Adrenal gland (tissue), 12 donors: ENCODE data around the gene GPC5. TPM values are rescaled to one million over a fixed set of nuclear protein-coding genes. Genes with fewer than 3 reads are reported as not detected.

Experiments used
- DNase-seq, 7 donors: peaks; one replicate each; pipeline ENCODE4 v3.0.0-alpha.2; 2019 to 2020
- H3K27ac ChIP-seq, 5 donors: fragments of 200-600 bp; sonication (generic) in 4 of 5; 1 replicate in 3 of 5; 2 replicates in 2 of 5; pipeline versions ENCODE4 v1.5.1 to v1.8.0; 2016 to 2020; ENCODE audit warnings: mild to moderate bottlenecking in 1 of 5
- H3K27me3 ChIP-seq: fragments of 200-600 bp; 2 replicates; pipeline ENCODE4 v1.8.0; 2021
- H3K36me3 ChIP-seq, 2 donors: fragments of 200-600 bp; replicated peaks in 1 of 2; 1 replicate in 1 of 2; 2 replicates in 1 of 2; pipeline versions ENCODE4 v1.5.1 to v1.8.0; 2018 to 2022
- H3K4me1 ChIP-seq, 2 donors: fragments of 200-600 bp; replicated peaks in 1 of 2; 1 replicate in 1 of 2; 2 replicates in 1 of 2; pipeline versions ENCODE4 v1.5.1 to v1.8.0; 2018 to 2021
- H3K4me3 ChIP-seq, 4 donors: fragments of 200-600 bp; sonication (generic) in 3 of 4; one replicate each; pipeline ENCODE4 v1.5.1; 2016 to 2018
- H3K9me3 ChIP-seq, 3 donors: fragments of 200-600 bp; sonication (generic) in 1 of 3; replicated peaks in 1 of 3; 1 replicate in 2 of 3; 2 replicates in 1 of 3; pipeline versions ENCODE4 v1.5.1 to v1.8.0; 2016 to 2021
- CTCF ChIP-seq, 6 experiments: fragments of 450-650 bp in 4 of 6; fragments of 200-600 bp in 2 of 6; sonication (generic) in 1 of 6; IDR thresholded peaks; 1 replicate in 5 of 6; 2 replicates in 1 of 6; pipeline versions ENCODE4 v1.5.1 to v1.8.0; 2016 to 2021; ENCODE audit warnings: antibody characterized with exemption in 6 of 6, mild to moderate bottlenecking in 2 of 6, moderate library complexity in 1 of 6
- POLR2A ChIP-seq, 2 donors: fragments of 450-650 bp; IDR thresholded peaks; one replicate each; pipeline ENCODE4 v1.6.1; 2017; ENCODE audit warnings: antibody characterized with exemption in 2 of 2, mild to moderate bottlenecking in 2 of 2, moderate library complexity in 1 of 2
- WGBS, 4 donors: extraction: QIAGEN DNeasy Blood & Tissue Kit in 2 of 4; methylation state at CpG; one replicate each; pipeline versions ENCODE4 v1.1.5 to v1.1.7; 2013 to 2017; 5-methylcytosine and 5-hydroxymethylcytosine counted together
- intact Hi-C, 2 donors: fragments of 100-400 bp; cut with DNase I; formaldehyde crosslinking; loops; one replicate each; pipeline versions ENCODE4 v1.14.1 to v1.15.0; 2022 to 2023
- polyA plus RNA-seq, 3 donors: library from polyadenylated mRNA; stranded (reverse); fragments of 200-250 nt in 2 of 3; fragments of 350-450 nt in 1 of 3; fragmentation: Illumina TruSeq in 1 of 3; extraction: RNeasy Lipid Tissue Mini Kit (QIAGEN cat#74804) in 1 of 3; gene quantifications; one replicate each; pipeline ENCODE4 v1.2.3, GENCODE V29; 2013 to 2014
- total RNA-seq, 9 donors: library from RNA; depleted of rRNA in 4 of 9; stranded (reverse); fragments of >200 nt in 4 of 9; fragments of 120-200 nt in 1 of 9; fragmentation: NEBNext Ultra II Directional in 1 of 9; extraction: Animal tissue kit (Norgen Biotek cat#: 25700) in 1 of 9; gene quantifications; one replicate each; pipeline versions ENCODE4 v1.1.0 to v1.2.4, GENCODE V29; 2013 to 2023
- donor health status: healthy with polysubstance abuse.
- donor health status: Bipolar disorder and iron deficiency.
- donor health status: DM: yes; HTN: yes; CAD: no.
- donor health status: DM: no; HTN: no; CAD: no.
- donor health status: DM: no; HTN: no; CAD: no.
- donor health status: DM: yes; HTN: yes; CAD: no.

Gene GPC5
- total and polyA plus RNA-seq, 12 donors = 0.24 to 7.7 (median 2.1) TPM; not detected in 4

GRCh38 chr13:92566767-92567166 is 1168.3 kb downstream of the GPC5 start:
- Histone ChIP-seq H3K27ac (no peak overlapping the region), H3K4me3 (no peak overlapping the region), H3K4me1 (no peaks in the 10 kb centered on the region), H3K36me3 (no peaks in the 10 kb centered on the region), H3K27me3 (no peaks in the 10 kb centered on the region), H3K9me3 (no peaks in the 10 kb centered on the region)
- DNase-seq = no peak
- intact Hi-C loops = no loop called here
- TF ChIP-seq CTCF (IDR thresholded peaks at IDR 0.05) (no peak), POLR2A (IDR thresholded peaks at IDR 0.05) (no peak)

- TF ChIP-seq CTCF (IDR thresholded peaks at IDR 0.05) (no peak), POLR2A (IDR thresholded peaks at IDR 0.05) (no peak)
- WGBS, 4 donors = 27 to 34% (median 29%) methylated on average over 4 of the region's 4 CpGs
- DNase-seq = no peak
Measured at GRCh38 chr13:92572190-92572589, 1173.8 kb downstream of the GPC5 start.

DNA sequence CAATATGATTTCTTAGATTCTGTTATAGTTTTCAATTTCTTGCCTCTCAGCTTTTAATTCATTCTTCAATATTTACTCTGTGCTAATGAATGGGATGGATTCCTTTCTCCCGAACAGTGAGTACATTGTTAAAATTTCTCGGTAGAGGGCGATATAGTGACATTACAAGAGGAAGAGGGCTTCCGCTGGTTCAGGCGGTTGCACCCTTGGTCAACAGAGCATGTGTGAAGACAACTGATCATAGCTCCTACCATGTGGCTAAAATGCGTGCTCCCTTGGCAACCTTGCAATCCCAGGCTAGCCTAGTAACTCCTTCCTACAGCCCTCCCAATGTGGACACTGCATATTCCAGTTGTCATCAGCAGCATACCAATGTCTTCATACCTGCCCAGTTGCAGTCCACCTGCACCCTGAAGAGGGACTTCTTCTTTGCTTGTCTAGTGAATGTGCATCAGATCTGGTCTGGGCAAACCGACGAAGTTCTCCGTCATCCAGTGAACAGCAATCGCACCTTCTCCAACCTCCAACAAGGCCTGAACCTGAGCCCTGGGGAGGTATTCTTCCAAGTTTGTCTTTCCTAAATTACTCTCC is 1175.1 kb downstream of the GPC5 start:
- 76 to 79% (median 79%) methylated on average over 10 of the region's 10 CpGs for WGBS, 4 donors
- no peak overlapping the region for H3K4me3 ChIP-seq
- TF ChIP-seq POLR2A (IDR thresholded peaks at IDR 0.05) = no peak
- no peak for TF ChIP-seq CTCF (IDR thresholded peaks at IDR 0.05)
- intact Hi-C loops = no loop called here
- no peaks in the 10 kb centered on the region for H3K4me1 ChIP-seq
- no peaks in the 10 kb centered on the region for H3K27me3 ChIP-seq
- H3K27ac ChIP-seq = no peak overlapping the region
- no peaks in the 10 kb centered on the region for H3K36me3 ChIP-seq
- DNase-seq = no peak
- H3K9me3 ChIP-seq = no peaks in the 10 kb centered on the region

More at GRCh38 chr13:92572190-92572589, 1173.8 kb downstream of the GPC5 start:
- no peak overlapping the region for H3K4me3 ChIP-seq
- no peaks in the 10 kb centered on the region for H3K4me1 ChIP-seq
- H3K27ac ChIP-seq = no peak overlapping the region
- no peaks in the 10 kb centered on the region for H3K36me3 ChIP-seq
- H3K27me3 ChIP-seq = no peaks in the 10 kb centered on the region
- intact Hi-C loops = no loop called here
- H3K9me3 ChIP-seq = no peaks in the 10 kb centered on the region

DNA sequence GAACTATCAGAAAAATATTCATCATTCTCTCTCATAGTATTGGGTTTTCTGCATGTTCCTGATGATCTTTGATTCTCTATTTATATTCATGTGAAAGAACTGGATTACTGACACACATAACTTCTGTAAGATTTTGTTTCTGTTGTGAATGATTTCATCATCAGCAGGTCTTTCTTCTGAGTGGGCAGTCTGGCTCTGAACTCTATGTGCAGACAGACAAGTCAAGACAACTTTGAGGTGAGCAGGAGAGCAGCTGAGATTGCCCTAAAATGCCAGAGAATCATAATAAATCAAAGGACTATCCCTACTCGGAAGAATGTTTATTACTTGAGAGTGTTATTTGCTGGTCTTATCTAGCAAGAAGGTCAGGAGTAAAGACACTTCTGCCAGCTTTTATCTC is 1176.1 kb downstream of the GPC5 start:
- Histone ChIP-seq H3K4me3 (no peak overlapping the region), H3K27me3 (no peaks in the 10 kb centered on the region), H3K36me3 (no peaks in the 10 kb centered on the region), H3K9me3 (no peaks in the 10 kb centered on the region), H3K4me1 (no peaks in the 10 kb centered on the region), H3K27ac (no peak overlapping the region)
- TF ChIP-seq POLR2A (IDR thresholded peaks at IDR 0.05) = no peak
- TF ChIP-seq CTCF (IDR thresholded peaks at IDR 0.05) = no peak
- no peak for DNase-seq
- 18 to 33% (median 20%) methylated on average over 1 of the region's 1 CpG for WGBS, 4 donors
- intact Hi-C loops = no loop called here
